Measurements from ENCODE around the gene N4BP2.

DNA sequence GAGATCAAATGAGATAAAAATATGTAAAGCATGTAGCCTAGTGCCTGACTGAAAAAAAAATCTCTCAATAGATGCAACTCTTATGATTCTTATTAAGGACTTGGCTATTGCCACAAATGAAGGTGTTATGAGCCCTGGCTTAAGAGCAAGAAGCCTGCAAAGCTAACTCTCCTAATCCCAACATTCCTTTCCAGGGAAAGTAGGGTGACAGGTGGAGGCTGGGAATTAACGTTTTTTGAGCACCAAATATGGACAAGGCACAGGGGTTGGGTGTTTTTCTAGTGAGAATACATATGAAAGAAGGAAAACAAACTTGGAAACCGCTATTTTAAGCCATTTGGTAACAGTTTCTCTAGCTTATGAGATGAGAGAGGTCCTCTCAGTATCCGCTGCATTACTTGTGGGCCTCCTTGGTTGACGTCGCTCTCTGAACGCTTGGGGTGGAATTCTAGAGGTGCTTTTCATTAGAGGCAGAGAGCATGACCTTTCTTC is 142.6 kb downstream of the N4BP2 start:
- TF ChIP-seq CTCF (conservative IDR thresholded peaks at IDR 0.05; ENCODE audit: low read depth, low read length): no peak
- no peak for TF ChIP-seq EZH2 (IDR thresholded peaks at IDR 0.05; ENCODE audit: low read length, unreplicated experiment)

Data from PC-3 (cell line).